PC-9 (cell line): ENCODE measurements around the gene PICK1.

Experiments used
- CTCF ChIP-seq: fragments of 200-600 bp; sonication (generic); conservative IDR thresholded peaks from 2 replicates; pipeline ENCODE4 v1.6.1; 2017; ENCODE audit warnings: mixed run types, antibody characterized with exemption, mild to moderate bottlenecking, moderate library complexity
- EZH2 ChIP-seq: fragments of 200-600 bp; sonication (generic); IDR thresholded peaks from 2 replicates; pipeline ENCODE4 v1.8.0; 2017; ENCODE audit warnings: antibody characterized with exemption, low read depth

- TF ChIP-seq EZH2 (no peak), CTCF (no peak)
Measured at GRCh38 chr22:38077096-38077495, 19.9 kb downstream of the PICK1 start.
